A204.1 (cell line): ENCODE results near the gene WDR45B.

ENCODE experiments used
- FAIRE-seq: peaks from 2 replicates; lab custom pipeline; 2012; peaks lifted over from hg19 to GRCh38; lab: Jason Lieb, UNC

The WDR45B gene

DNA sequence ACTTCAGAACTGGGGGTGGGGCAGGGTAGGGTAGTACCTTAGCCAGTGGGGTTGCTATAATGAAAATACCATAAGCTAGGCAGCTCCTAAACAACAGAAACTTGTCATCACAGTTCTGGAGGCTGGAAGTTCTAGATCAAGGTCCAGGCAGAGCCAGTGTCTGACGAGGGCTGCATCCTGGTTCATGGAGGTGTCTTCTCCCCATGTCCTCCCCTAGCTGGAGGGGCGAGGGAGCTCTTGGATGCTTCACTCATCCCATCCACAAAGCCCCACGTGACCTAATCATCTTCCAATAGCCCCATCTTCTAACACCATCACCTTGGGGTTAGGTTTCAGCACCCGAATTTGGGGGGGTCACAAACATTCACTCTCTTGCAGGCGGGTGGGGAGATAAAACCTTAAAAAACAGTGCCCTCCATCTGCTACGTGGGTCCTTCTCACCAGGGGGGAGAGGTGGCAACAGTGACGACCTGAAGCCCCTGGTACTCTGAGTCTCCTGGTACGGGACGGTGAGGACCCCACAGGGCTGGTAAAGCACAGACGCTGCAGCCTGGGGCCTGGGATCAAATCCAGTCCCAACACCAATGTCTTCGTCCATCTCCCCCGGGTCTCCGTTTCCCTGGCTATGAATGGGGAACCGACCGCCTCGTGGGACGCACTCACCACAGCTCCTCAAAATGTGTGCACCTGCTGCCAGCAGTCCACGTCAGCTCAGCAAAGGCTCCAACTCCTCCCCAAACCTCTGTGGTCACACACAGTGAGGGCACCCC, 27.4 kb upstream of the WDR45B start:
- no peak for FAIRE-seq

DNA sequence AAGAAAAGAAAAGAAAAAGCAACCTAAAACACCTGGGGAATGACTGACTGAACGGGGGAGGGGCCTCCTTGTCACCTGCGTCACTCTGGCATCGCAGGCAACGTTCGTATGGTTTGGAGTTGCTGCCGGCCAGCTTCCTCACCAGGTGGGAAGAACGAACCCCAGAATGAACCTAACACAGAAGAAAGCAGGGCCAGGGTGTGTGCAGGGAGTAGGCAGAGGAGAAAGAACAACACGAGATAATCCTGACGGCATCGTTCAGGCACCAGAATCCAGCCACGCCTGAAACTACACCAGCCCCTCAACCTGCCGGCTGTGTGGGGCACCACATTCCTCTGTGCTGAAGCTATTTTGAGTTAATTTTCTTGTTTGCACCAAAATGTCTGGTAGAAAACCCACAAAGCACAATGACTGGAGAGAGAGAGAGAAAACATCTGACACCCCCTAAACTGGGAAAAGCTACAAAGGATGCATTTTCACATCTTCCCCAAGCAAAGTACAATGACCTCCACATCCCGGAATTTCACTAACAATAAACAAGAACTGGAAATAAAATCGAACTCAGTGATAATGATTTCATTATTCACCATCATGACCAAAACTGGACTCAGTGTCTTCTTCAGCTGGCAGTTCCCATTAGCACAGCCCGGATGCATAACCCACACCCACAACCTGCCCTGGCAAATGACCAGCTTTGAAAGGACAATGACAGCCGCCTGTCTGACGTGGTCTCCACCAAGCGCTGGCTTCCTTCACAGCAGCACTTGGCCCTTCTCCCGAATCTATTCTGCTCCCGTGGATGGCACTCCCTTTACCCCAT, 26.6 kb upstream of the WDR45B start:
- no peak for FAIRE-seq

DNA sequence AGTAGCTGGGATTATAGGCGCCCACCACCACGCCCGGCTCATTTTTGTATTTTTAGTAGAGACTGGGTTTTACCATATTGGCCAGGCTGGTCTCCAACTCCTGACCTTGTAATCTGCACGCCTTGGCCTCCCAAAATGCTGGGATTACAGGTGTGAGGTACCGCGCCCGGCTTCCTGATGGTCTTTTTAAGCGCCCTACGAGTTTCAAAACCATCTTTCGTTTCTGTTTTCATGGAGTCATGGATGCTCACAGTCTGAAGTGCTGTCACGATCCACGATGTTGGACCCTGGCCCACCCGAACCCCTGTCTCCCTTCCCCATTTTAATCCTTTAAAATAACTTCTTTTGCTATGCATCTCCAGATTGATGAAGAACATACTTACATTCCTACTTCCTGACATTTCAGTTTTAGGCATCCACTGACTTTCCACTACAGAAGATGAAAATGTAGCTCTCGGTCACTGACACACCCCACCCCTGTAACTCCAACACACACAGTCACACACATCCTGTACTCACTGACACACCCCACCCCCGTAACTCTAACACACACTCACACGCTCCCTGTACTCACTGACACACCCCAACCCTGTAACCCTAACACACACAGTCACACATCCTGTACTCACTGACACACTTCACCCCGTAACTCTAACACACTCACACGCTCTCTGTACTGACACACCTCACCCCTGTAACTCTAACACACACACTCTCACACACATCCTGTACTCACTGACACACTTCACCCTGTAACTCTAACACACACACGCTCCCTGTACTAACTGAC, 22.6 kb upstream of the WDR45B start:
- FAIRE-seq = no peak

DNA sequence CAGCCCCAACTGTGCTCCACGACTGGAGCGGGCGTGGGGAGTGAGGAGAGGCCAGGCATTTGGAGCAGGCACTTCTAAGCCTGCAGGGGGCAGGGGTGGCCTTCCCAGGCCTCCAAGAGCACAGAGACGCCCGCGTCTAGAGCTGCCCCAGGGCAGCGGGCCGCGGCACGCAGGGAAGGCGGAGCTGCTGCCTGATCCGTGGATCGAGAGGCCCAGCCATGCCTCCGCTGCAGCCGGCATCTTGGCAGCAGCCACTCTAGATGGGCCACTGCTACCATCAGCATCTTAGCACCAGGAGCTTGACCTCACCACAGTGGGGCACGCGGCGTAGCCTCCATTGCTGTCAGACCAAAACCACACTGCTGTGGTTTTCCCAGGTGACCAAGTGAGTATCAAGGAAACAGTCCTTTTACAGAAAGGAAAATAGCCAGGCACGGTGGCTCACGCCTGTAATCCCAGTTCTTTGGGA, 20.4 kb upstream of the WDR45B start:
- FAIRE-seq = no peak

DNA sequence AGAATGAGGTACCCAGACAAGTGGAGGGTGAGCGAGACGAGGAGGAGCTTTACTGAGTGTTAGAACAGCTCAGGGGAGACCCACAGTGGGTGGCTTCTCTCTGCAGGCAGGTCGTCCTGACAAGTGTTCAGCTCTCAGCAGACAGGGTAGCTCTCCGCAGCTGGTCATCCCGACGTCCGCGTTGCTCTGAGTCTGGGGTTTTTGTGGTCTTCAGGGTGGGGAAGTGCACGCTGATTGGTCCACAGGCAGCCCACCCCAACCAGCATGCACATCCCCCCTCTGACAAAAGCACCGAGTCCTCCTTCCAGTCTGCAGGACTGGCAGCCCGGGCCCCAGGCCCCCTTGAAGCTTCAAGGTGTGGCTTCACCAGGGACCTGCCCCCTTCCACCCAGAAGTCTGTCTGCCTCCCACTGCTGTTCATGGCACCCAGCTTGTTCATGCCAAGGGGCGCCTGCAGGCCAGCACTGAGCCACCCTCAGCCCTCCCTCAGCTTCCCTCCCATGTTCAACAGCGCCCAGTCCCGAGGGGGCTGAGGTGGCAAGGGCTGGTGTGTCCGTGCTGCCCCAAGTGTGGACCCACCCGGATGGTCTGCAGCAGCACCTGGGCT, 19.9 kb upstream of the WDR45B start:
- no peak for FAIRE-seq

GRCh38 chr17:82667668-82668000, 19.4 kb upstream of the WDR45B start:
- no peak for FAIRE-seq

GRCh38 chr17:82666931-82667667, 18.9 kb upstream of the WDR45B start:
- FAIRE-seq = no peak

GRCh38 chr17:82665891-82666290, 17.6 kb upstream of the WDR45B start:
- no peak for FAIRE-seq

DNA sequence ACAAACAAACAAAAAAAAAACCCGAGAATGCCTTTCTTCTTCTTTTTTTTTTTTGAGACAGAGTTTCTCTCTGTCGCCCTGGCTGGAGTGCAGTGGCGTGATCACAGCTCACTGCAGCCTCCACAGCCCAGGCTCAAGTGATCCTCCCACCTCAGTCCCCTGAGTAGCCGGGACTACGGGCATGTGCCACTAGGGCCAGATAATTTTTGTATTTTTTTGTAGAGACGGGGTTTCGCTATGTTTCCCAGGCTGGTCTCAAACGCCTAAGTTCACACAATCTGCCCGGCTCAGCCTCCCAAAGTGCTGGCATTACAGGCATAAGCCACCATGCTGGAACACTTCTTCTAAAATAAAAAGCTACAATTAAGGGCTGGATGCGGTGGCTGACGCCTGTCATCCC, 17.0 kb upstream of the WDR45B start:
- no peak for FAIRE-seq

DNA sequence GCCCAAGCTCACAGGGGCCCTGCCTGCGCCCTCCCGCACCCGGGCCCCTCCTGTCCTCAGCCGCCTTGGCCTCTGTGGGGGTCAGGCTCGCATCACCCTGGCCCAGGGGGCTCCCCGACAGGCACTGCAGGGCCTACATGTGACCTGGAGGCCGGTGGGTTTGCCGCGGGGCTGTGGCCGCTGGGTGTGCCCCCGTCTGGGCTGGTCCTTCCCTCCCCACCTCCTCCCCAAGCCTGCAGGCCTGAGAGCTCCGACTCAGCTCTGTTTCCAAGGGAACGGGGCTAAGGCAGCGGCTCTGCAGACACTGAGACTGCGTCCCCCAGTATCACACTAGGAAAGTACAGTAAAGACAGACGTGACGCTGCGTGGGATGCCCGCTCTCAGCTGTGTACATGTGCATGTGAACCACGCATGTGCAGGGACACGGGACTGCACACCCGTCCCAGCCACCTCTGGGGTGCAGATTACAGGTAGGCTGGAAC, 16.5 kb upstream of the WDR45B start:
- no peak for FAIRE-seq

DNA sequence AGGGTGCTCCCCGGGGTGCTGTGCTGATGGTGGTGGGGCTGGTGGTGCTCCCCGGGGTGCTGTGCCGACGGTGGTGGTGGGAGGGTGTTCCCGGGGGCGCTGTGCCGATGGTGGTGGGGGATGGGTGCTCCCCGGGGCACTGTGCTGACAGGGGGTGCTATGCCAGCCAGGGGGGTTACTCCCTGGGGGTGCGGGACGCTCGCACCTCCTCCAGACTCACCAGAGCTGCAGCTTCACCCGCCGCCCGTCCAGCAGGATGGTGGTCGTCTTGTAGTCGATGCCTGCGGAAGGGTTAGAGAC, 16.0 kb upstream of the WDR45B start:
- no peak for FAIRE-seq

DNA sequence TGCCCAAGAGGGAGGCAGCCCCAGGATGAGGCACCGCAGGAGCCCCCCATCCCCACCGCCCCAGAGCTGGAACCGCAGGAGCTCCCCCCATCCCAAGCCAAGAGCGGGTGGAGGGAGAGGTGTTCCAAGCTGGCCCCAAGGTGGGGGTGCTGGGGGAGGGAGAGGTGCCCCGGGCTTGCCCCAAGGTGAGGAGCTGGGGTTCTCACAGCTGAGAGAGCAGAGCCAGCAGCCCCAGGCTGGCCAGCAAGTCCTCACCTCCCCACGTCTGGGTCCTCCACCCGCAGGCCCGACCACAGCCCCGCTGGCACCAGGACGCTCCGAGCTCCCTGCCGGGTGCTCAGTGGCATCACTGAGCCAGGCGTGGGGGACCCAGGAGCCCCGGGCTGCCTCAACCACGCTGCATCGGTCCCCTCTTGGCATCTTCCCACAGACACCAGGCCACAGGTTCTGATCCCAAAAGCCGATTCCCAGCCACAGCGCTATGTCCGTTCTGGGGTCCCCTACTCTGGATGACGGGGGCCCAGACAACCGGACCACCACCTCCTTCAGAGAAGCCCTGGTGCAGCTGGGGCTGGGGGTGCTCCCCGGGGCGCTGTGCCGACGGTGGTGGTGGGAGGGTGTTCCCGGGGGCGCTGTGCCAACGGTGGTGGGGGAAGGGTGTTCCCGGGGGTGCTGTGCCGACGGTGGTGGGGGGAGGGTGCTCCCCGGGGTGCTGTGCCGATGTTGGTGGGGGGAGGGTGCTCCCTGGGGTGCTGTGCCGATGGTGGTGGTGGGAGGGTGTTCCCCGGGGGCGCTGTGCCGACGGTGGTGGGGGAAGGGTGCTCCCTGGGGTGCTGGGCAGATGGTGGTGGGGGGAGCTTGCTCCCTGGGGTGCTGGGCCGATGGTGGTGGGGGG, 15.4 kb upstream of the WDR45B start:
- no peak for FAIRE-seq

DNA sequence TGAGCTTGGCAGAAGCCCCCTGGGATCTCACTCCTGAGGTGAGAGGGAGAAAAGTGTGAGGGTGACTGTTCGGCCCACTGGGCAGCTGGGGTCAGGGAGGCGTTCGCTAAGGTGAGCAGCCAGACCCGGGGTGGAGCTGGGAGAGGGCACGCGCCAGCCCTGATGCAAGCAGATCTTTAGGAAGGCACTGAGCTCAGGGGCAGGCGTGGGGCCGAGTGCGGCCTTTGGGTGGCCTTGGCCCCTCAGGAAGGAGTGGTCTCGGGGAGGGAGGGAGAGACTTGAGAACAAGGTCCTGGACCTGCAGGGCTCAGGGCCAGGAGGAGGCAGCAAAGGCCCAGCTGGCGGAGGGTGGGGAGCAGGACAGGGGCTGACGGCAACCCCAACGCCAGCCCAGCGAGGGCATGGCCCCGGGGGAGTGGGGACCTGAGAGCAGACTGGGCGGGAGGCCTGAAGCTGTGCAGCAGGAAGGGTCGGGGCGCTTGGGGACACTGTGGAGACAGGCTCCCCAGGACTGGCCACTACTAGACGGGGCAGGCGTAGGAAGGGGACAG, 14.5 kb upstream of the WDR45B start:
- no peak for FAIRE-seq

DNA sequence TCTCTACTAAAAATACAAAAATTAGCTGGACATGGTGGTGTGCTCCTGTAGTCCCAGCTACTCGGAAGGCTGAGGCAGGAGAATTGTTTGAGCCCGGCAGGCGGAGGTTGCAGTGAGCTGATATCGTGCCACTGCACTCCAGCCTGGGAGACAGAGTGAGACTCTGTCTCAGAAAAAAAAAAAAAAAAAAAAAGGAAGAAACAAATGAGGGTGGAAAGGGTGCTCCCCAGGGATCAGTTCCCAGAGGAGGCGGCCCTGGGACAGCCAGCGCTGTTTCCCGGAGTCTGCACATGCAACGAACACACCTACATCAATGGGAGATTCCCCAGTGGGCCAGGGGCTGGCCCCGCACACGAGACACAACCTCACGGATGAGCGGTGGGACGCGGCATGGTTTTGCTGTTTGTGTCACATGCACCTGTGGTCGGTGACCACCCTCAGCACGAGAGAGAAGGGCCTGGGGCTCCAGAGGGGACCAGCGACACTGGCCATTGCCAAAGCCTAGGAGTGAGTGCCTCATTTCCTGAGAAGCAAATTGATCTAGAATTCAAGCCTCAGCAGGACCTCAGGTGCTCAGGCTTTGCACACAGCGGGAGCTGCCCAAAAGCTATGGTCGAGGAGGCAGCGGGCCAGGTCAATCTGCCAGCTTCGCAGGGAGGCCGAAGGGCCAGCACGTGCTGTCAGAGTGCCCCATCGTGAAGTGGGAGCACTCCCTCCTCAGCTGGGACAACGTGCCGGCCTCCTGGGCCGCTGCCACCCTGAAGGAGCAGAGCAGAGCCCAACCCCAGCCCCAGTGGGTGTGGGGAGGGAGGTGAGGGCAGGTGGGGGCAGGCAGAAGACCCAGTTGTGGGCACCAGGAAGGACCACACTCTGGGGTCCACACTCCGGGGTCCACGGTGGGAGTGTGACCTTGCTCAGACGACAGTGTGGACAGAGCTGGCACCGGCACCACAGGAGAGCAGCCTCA, 13.8 kb upstream of the WDR45B start:
- no peak for FAIRE-seq

DNA sequence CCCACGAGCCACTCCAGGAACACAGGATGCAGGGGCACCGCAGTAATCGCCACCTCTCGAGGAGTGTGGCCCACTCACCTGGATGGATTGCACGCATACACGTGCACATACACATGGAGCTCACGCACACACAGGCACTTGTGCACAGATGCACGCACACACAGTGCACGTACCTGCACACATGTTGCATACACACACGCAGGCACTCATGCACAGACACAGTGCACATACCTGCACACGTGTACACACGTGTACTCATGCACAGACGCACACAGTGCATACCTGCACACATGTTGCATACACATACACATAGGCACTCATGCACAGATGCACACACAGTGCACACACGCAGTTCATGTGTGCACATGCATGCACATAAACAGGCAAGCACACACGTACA, 11.6 kb upstream of the WDR45B start:
- FAIRE-seq = no peak

- FAIRE-seq = no peak
These were observed 10.7 kb upstream of the WDR45B start for GRCh38 chr17:82658796-82659452.

DNA sequence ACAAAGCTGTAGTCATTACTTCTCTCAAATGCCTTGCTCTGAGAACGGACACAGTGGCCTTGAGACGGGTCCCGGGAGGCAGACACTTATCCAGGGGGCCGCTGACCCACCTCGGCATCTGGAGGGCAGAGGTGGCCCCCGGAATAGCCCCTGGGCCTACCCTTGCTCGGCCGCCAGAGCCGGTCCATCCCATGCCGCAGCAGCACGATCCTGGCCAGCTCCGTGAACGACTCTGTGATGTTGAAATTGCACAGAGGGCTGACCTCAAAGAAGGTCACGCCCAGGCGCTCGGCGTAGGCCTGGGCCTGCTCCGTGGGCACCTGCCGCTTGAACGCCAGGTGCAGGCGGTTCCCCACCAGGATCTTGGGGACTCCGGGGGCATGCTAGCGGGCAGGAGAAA, 10.1 kb upstream of the WDR45B start:
- no peak for FAIRE-seq

DNA sequence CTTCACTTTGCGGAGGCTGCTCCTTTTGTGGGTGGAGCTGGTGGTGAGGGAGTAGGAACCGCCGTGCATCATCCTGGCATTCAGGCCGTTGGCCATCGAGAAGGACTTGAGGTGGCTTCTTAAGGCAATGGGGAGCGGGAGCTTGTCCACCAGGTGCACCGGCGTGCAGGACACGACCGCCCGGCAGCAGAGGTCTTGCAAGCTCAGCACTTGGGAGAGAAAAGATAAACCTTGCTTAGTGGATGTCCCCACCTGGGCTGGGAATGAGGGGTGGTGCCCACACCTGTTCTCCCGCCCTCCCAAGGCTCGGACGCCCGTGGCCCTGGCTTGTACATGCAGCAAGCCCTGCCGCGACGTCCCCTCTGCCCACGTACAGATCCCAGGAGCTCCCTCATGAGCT, 9.7 kb upstream of the WDR45B start:
- FAIRE-seq = no peak

GRCh38 chr17:82656266-82656665, 8.0 kb upstream of the WDR45B start:
- no peak for FAIRE-seq
